IMR-90 (cell line): ENCODE measurements around the gene FBXL7. TPM values are rescaled to one million over a fixed set of nuclear protein-coding genes. Genes with fewer than 3 reads are reported as not detected.

Experiments used
- ATAC-seq: fragments of 200-7000 bp; cut with Tn5 transposase; 2 replicates; pipeline ENCODE4 v1.9.1; 2020; ENCODE audit warnings: low read depth, mild to moderate bottlenecking, moderate library complexity
- BruUV-seq: library from RNA; stranded (reverse); fragments of 400-500 nt; replicated peaks from 2 replicates; lab custom pipeline; 2021; lab: Mats Ljungman, UMichigan
- CTCF ChIA-PET: fragments of 300-600 bp; formaldehyde crosslinking; extraction: SDS; loops from one replicate; lab custom pipeline; 2021; ENCODE audit warnings: antibody characterized with exemption; lab: Yijun Ruan, JAX
- POLR2A ChIA-PET: fragments of 300-600 bp; sonication (Branson Sonifier 250); formaldehyde crosslinking; loops from one replicate; lab custom pipeline; 2022; ENCODE audit warnings: antibody characterized with exemption; ENCODE audit not compliant: unreplicated experiment; lab: Charles Lee
- DNase-seq: peaks from one replicate; pipeline ENCODE4 v3.0.0; 2013
- H2AFZ ChIP-seq: replicated peaks from 2 replicates; pipeline ENCODE3; 2013; ENCODE audit warnings: low read length, mild to moderate bottlenecking; ENCODE audit not compliant: poor library complexity
- H2AK5ac ChIP-seq: 2 replicates; pipeline ENCODE4 v1.6.1; 2013; ENCODE audit warnings: low read depth, low read length, inconsistent platforms
- H2AK9ac ChIP-seq: replicated peaks from 2 replicates; pipeline ENCODE3; 2013; ENCODE audit warnings: mild to moderate bottlenecking, low read depth, low read length, moderate library complexity; ENCODE audit not compliant: poor library complexity
- H2BK120ac ChIP-seq: 2 replicates; pipeline ENCODE4 v1.6.1; 2013; ENCODE audit warnings: low read depth, low read length, inconsistent platforms
- H2BK15ac ChIP-seq: 3 replicates; pipeline ENCODE4 v1.6.1; 2013; ENCODE audit warnings: low read depth, low read length, inconsistent platforms
- H2BK20ac ChIP-seq: 2 replicates; pipeline ENCODE4 v1.6.1; 2013; ENCODE audit warnings: low read depth, mild to moderate bottlenecking, inconsistent platforms, low read length, moderate library complexity
- H2BK5ac ChIP-seq: 2 replicates; pipeline ENCODE4 v1.6.1; 2013; ENCODE audit warnings: mild to moderate bottlenecking, low read depth, low read length, inconsistent platforms; ENCODE audit not compliant: poor library complexity, severe bottlenecking
- H3K14ac ChIP-seq: replicated peaks from 2 replicates; pipeline ENCODE4 v1.6.1; 2013; ENCODE audit warnings: low read depth, low read length, inconsistent platforms
- H3K18ac ChIP-seq: 2 replicates; pipeline ENCODE4 v1.6.1; 2013; ENCODE audit warnings: low read depth, low read length, control low read depth
- H3K23ac ChIP-seq: 2 replicates; pipeline ENCODE4 v1.6.1; 2013; ENCODE audit warnings: low read depth, low read length, inconsistent platforms
- H3K27ac ChIP-seq: 2 replicates; pipeline ENCODE4 v1.5.1; 2013; ENCODE audit warnings: mild to moderate bottlenecking, control low read depth, low read length; ENCODE audit not compliant: insufficient read depth
- H3K27me3 ChIP-seq: 2 replicates; pipeline ENCODE4 v1.6.1; 2013; ENCODE audit warnings: low read length; ENCODE audit not compliant: control insufficient read depth, insufficient read depth
- H3K36me3 ChIP-seq: 2 replicates; pipeline ENCODE4 v1.6.1; 2013; ENCODE audit warnings: low read length, mixed read lengths; ENCODE audit not compliant: control insufficient read depth, insufficient read depth
- H3K4ac ChIP-seq: 2 replicates; pipeline ENCODE4 v1.6.1; 2013; ENCODE audit warnings: low read depth, low read length, inconsistent platforms
- H3K4me1 ChIP-seq: 2 replicates; pipeline ENCODE4 v1.6.1; 2013; ENCODE audit warnings: low read length, mixed read lengths; ENCODE audit not compliant: control insufficient read depth, insufficient read depth
- H3K4me2 ChIP-seq: 2 replicates; pipeline ENCODE4 v1.6.1; 2013; ENCODE audit warnings: low read depth, mild to moderate bottlenecking, control low read depth, low read length, moderate library complexity
- H3K4me3 ChIP-seq: 2 replicates; pipeline ENCODE4 v1.5.1; 2013; ENCODE audit warnings: low read depth, mild to moderate bottlenecking, control low read depth, low read length, moderate library complexity; ENCODE audit not compliant: insufficient read depth
- H3K56ac ChIP-seq: 2 replicates; pipeline ENCODE4 v1.6.1; 2013; ENCODE audit warnings: low read length, inconsistent platforms; ENCODE audit not compliant: insufficient read depth; ENCODE audit errors: extremely low read depth
- H3K79me1 ChIP-seq, 2 experiments: 2 replicates each; pipeline ENCODE4 v1.6.1; 2013; ENCODE audit warnings: low read length in 2 of 2, inconsistent platforms in 1 of 2, low read depth in 1 of 2
- H3K9ac ChIP-seq: 2 replicates; pipeline ENCODE4 v1.6.1; 2013; ENCODE audit warnings: low read depth, low read length, control low read depth
- H3K9me1 ChIP-seq: 2 replicates; pipeline ENCODE4 v1.6.1; 2013; ENCODE audit warnings: low read length, inconsistent platforms; ENCODE audit not compliant: insufficient read depth
- H3K9me3 ChIP-seq: 2 replicates; pipeline ENCODE4 v1.6.1; 2013; ENCODE audit warnings: low read length; ENCODE audit not compliant: control insufficient read depth, insufficient read depth
- H4K20me1 ChIP-seq: 2 replicates; pipeline ENCODE4 v1.6.1; 2013; ENCODE audit warnings: low read length, inconsistent platforms; ENCODE audit not compliant: insufficient read depth
- H4K5ac ChIP-seq: 2 replicates; pipeline ENCODE4 v1.6.1; 2013; ENCODE audit warnings: mild to moderate bottlenecking, low read depth, low read length, control low read depth
- H4K8ac ChIP-seq, 2 experiments: 2 replicates each; pipeline ENCODE4 v1.6.1; 2013; ENCODE audit warnings: low read depth in 2 of 2, low read length in 2 of 2, control low read depth in 1 of 2, inconsistent platforms in 1 of 2
- H4K91ac ChIP-seq: 2 replicates; pipeline ENCODE4 v1.6.1; 2013; ENCODE audit warnings: low read depth, low read length, inconsistent platforms; ENCODE audit not compliant: insufficient read depth
- CEBPB ChIP-seq: IDR thresholded peaks from 2 replicates; pipeline ENCODE4 v1.6.1; 2012; ENCODE audit warnings: low read depth, low read length, improper control_type of control experiment
- CHD1 ChIP-seq: IDR thresholded peaks from 2 replicates; pipeline ENCODE4 v1.6.1; 2012; ENCODE audit warnings: low read depth, low read length, improper control_type of control experiment
- NFE2L2 ChIP-seq: fragments of 150-350 bp; IDR thresholded peaks from 2 replicates; pipeline ENCODE4 v1.6.1; 2016; ENCODE audit warnings: low read depth, mild to moderate bottlenecking, low read length
- SMC3 ChIP-seq: fragments of 150-350 bp; IDR thresholded peaks from 2 replicates; pipeline ENCODE4 v1.6.1; 2016; ENCODE audit warnings: low read depth, mild to moderate bottlenecking, antibody characterized with exemption, low read length, moderate library complexity
- WGBS, 2 experiments: methylation state at CpG; one replicate each; pipeline versions ENCODE4 v1.1.5 to v1.1.7; 2013; ENCODE audit warnings: missing lambda C conversion rate in 2 of 2; ENCODE audit not compliant: insufficient read length in 1 of 2; ENCODE audit errors: extremely low coverage in 2 of 2; 5-methylcytosine and 5-hydroxymethylcytosine counted together
- dilution Hi-C: fragments of 300-500 bp; cut with HindIII; formaldehyde crosslinking; loops from one replicate; pipeline ENCODE4 v1.14.3; 2018; ENCODE audit warnings: low sequenced_read_pairs; ENCODE audit not compliant: unreplicated experiment
- in situ Hi-C: fragments of 300-500 bp; cut with MboI; formaldehyde crosslinking; loops from 3 replicates; pipeline ENCODE4 v1.14.3; 2019; ENCODE audit warnings: low sequenced_read_pairs, inconsistent platforms, mixed read lengths
- intact Hi-C: fragments of 100-400 bp; cut with micrococcal nuclease; formaldehyde crosslinking; loops from 2 replicates; pipeline ENCODE4 v1.10.0; 2022
- polyA plus RNA-seq, 3 experiments: library from polyadenylated mRNA; depleted of rRNA; stranded (reverse); fragments of >200 nt; gene quantifications; 2 replicates each; pipeline ENCODE4 v1.2.3, GENCODE V29; 2012; ENCODE audit warnings: low replicate concordance in 1 of 3
- total RNA-seq: library from RNA; depleted of rRNA; stranded (reverse); fragments of >200 nt; gene quantifications from 2 replicates; pipeline ENCODE4 v1.2.3, GENCODE V29; 2012
- TF ChIP-seq, protein P1 (sequence below): conservative IDR thresholded peaks from 2 replicates; pipeline ENCODE4 v1.5.1; 2012; ENCODE audit warnings: mild to moderate bottlenecking, low read depth, low read length, improper control_type of control experiment

The FBXL7 gene
- total and polyA plus RNA-seq, 2 of the 4 experiments (the other 2 are of a cell fraction): 4.1 to 10.2 TPM

GRCh38 chr5:15621094-15621493 is 121.1 kb downstream of the FBXL7 start:
- intact Hi-C loops: no loop called here
- no peak for TF ChIP-seq CHD1
- no peak for TF ChIP-seq SMC3
- TF ChIP-seq CEBPB: no peak
- TF ChIP-seq, protein P1, sequence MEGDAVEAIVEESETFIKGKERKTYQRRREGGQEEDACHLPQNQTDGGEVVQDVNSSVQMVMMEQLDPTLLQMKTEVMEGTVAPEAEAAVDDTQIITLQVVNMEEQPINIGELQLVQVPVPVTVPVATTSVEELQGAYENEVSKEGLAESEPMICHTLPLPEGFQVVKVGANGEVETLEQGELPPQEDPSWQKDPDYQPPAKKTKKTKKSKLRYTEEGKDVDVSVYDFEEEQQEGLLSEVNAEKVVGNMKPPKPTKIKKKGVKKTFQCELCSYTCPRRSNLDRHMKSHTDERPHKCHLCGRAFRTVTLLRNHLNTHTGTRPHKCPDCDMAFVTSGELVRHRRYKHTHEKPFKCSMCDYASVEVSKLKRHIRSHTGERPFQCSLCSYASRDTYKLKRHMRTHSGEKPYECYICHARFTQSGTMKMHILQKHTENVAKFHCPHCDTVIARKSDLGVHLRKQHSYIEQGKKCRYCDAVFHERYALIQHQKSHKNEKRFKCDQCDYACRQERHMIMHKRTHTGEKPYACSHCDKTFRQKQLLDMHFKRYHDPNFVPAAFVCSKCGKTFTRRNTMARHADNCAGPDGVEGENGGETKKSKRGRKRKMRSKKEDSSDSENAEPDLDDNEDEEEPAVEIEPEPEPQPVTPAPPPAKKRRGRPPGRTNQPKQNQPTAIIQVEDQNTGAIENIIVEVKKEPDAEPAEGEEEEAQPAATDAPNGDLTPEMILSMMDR: no peak
- no peak for TF ChIP-seq NFE2L2
- Histone ChIP-seq H3K9ac (no peak overlapping the region), H2BK20ac (no peak overlapping the region), H3K9me3 (no peaks in the 10 kb centered on the region), H4K5ac (peak overlapping the region; percentile 2; the same call in 1 of the 2 replicates), H3K36me3 (no peaks in the 10 kb centered on the region), H3K27me3 (no peaks in the 10 kb centered on the region), H4K20me1 (peaks cover 3% of the 10 kb centered on the region; the same call in 1 of the 2 replicates), H3K4me2 (peak overlapping the region; percentile 59; the same call in 1 of the 2 replicates), H3K23ac (no peak overlapping the region), H4K91ac (no peak overlapping the region), H3K18ac (peak overlapping the region; percentile 20; the same call in 1 of the 2 replicates), H3K4me1 (peaks cover 4% of the 10 kb centered on the region), H3K56ac (no peak overlapping the region), H3K4ac (no peak overlapping the region), H2AK9ac (no peak overlapping the region), H2AFZ (no peak overlapping the region), H2BK120ac (no peak overlapping the region), H3K27ac (no peak overlapping the region), H2AK5ac (peak overlapping the region; percentile 1; the same call in 1 of the 2 replicates), H2BK15ac (no peak overlapping the region), H2BK5ac (peak overlapping the region; percentile 25), H4K8ac (peak overlapping the region in 1 of 2 experiments; percentile 22; a peak in 1 of 4 replicates), H3K79me1 (peaks cover 13 to 16% of the 10 kb centered on the region in 2 experiments; a peak in 2 of 4 replicates), H3K9me1 (0 out of 2 replicates have a peak, but pooled peaks cover 3% of the 10 kb centered on the region), H3K4me3 (no peak overlapping the region), H3K14ac (peak overlapping the region; percentile 34; the same call in 1 of the 2 replicates)
- BruUV-seq: no TSS peak
- ChIA-PET POLR2A (no interaction called here), CTCF (interaction anchor here (0.6 kb wide), 1 partner anchor 10 kb away, joined by 7 read pairs; no protein-coding TSS in a partner anchor)
- WGBS, 2 experiments: no CpG with 5 or more reads among the region's 1 CpG
- dilution Hi-C loops: no loop called here
- ATAC-seq: peak; percentile 46
- in situ Hi-C loops: no loop called here
- DNase-seq: peak; percentile 20
